Right lobe of liver (tissue), 4 donors: Measurements from ENCODE around the gene CIZ1.

ENCODE experiments used
- POLR2A ChIP-seq: fragments of 450-650 bp; IDR thresholded peaks from one replicate; pipeline ENCODE4 v1.6.1; 2017; ENCODE audit warnings: antibody characterized with exemption, mild to moderate bottlenecking
- TF ChIP-seq, protein P1 (sequence below), 4 donors: fragments of 200-600 bp in 3 of 4; fragments of 450-650 bp in 1 of 4; IDR thresholded peaks; one replicate each; pipeline versions ENCODE4 v1.5.1 to v1.8.0; 2016 to 2022; ENCODE audit warnings: antibody characterized with exemption in 4 of 4, mild to moderate bottlenecking in 2 of 4
- donor health status: DM: no; HTN: no; CAD: no.
- donor health status: DM: no; HTN: no; CAD: no.
- donor health status: DM: no; HTN: yes; CAD: no.

GRCh38 chr9:128124873-128125579 is 66.3 kb downstream of the CIZ1 start:
- TF ChIP-seq, protein P1, sequence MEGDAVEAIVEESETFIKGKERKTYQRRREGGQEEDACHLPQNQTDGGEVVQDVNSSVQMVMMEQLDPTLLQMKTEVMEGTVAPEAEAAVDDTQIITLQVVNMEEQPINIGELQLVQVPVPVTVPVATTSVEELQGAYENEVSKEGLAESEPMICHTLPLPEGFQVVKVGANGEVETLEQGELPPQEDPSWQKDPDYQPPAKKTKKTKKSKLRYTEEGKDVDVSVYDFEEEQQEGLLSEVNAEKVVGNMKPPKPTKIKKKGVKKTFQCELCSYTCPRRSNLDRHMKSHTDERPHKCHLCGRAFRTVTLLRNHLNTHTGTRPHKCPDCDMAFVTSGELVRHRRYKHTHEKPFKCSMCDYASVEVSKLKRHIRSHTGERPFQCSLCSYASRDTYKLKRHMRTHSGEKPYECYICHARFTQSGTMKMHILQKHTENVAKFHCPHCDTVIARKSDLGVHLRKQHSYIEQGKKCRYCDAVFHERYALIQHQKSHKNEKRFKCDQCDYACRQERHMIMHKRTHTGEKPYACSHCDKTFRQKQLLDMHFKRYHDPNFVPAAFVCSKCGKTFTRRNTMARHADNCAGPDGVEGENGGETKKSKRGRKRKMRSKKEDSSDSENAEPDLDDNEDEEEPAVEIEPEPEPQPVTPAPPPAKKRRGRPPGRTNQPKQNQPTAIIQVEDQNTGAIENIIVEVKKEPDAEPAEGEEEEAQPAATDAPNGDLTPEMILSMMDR (IDR thresholded peaks at IDR 0.05): peak; percentile 32 to 44 (median 36)
- TF ChIP-seq POLR2A: no peak
